Left lung (tissue), 10 donors: ENCODE data around the gene LEMD2. TPM values are rescaled to one million over a fixed set of nuclear protein-coding genes. Genes with fewer than 3 reads are reported as not detected.

Source experiments
- ATAC-seq: fragments of 200-7000 bp; cut with Tn5 transposase; one replicate; pipeline ENCODE4 v1.9.1; 2020; ENCODE audit warnings: moderate library complexity
- DNase-seq, 4 donors: peaks; one replicate each; pipeline ENCODE4 v3.0.0-alpha.2; 2013 to 2020
- H3K27ac ChIP-seq, 2 donors: fragments of 200-600 bp; sonication (generic) in 1 of 2; one replicate each; pipeline versions ENCODE4 v1.5.0 to v1.8.0; 2020 to 2021
- H3K27me3 ChIP-seq, 2 donors: fragments of 200-600 bp; sonication (generic) in 1 of 2; one replicate each; pipeline versions ENCODE4 v1.5.0 to v1.8.0; 2020 to 2021
- H3K36me3 ChIP-seq, 2 donors: fragments of 200-600 bp; sonication (generic) in 1 of 2; one replicate each; pipeline versions ENCODE4 v1.5.0 to v1.8.0; 2020 to 2021
- H3K4me1 ChIP-seq, 2 donors: fragments of 200-600 bp; one replicate each; pipeline ENCODE4 v1.8.0; 2021
- H3K4me3 ChIP-seq, 2 donors: fragments of 200-600 bp; sonication (generic) in 1 of 2; one replicate each; pipeline versions ENCODE4 v1.5.0 to v1.8.0; 2020 to 2021; ENCODE audit warnings: mild to moderate bottlenecking in 1 of 2
- H3K9me3 ChIP-seq, 2 donors: fragments of 200-600 bp; sonication (generic) in 1 of 2; one replicate each; pipeline versions ENCODE4 v1.5.0 to v1.8.0; 2020 to 2021
- CTCF ChIP-seq, 2 donors: fragments of 200-600 bp; sonication (generic) in 1 of 2; IDR thresholded peaks; one replicate each; pipeline versions ENCODE4 v1.5.0 to v1.8.0; 2021; ENCODE audit warnings: antibody characterized with exemption in 2 of 2
- intact Hi-C, 2 donors: fragments of 100-400 bp; cut with DNase I; formaldehyde crosslinking; loops; one replicate each; pipeline versions ENCODE4 v1.11.2 to v1.14.2; 2022
- polyA plus RNA-seq, 6 donors: library from polyadenylated mRNA; unstranded; fragments of 120-200 nt; gene quantifications; one replicate each; pipeline ENCODE4 v1.2.1, GENCODE V29; 2013; ENCODE audit not compliant: insufficient read length in 6 of 6
- total RNA-seq, 2 donors: library from RNA; stranded (reverse); fragmentation: NEBNext Ultra II Directional; extraction: Animal tissue kit (Norgen Biotek cat#: 25700); gene quantifications; one replicate each; pipeline ENCODE4 v1.2.1, GENCODE V29; 2021
- donor health status: DM: no; HTN: yes; CAD: no.
- donor health status: DM: no; HTN: no; CAD: no.

Gene LEMD2
- total and polyA plus RNA-seq, 8 donors, result 47.9 to 80.7 (median 69.6) TPM

DNA sequence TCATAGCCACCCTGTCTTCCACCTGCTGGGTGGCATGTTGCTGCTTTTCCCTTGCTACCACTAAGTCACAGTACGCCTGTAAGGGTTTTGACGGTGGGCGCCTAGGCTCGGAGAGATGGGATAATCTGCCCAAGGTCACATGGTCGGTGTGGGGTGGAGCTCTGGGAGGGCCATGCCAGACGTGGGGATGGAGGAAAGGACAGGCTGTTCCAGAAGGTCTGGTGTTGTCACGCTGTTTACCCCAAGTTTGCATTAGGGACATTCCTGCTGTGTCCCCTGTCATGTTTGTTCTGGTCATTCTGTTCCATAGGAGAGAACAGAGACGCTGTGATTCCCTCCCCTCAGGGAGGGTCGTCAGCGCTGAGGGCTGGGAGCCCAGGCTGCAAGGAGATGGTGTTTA is 58.3 kb downstream of the LEMD2 start:
- no peak for ATAC-seq
- intact Hi-C loops, result no loop called here
- DNase-seq, result no peak
- Histone ChIP-seq H3K36me3 (no peaks in the 10 kb centered on the region), H3K27ac (no peak overlapping the region), H3K4me1 (no peaks in the 10 kb centered on the region), H3K9me3 (no peaks in the 10 kb centered on the region), H3K27me3 (no peaks in the 10 kb centered on the region), H3K4me3 (no peak overlapping the region)
- no peak for TF ChIP-seq CTCF (IDR thresholded peaks at IDR 0.05)

DNA sequence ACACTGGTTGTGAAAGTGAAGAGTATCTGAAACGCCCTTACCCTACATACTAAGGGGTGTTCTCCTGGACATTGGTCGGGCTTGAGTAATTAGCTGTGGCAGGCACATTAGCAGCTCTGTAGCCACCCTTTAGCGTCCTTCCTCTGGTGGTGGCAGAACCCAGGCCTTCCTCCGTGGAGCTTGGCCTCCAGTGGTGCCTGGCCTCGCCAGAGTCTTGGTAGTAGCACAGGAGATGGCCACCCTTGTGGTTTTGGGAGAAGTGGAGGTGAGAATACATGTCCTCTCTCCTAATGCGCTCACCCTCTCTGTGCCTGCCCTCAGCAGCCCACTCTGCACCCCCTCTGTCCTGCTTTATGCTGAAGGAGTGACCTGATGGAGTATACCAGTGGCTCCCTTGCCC is 59.9 kb downstream of the LEMD2 start:
- no peaks in the 10 kb centered on the region for H3K36me3 ChIP-seq
- no peaks in the 10 kb centered on the region for H3K27me3 ChIP-seq
- no peaks in the 10 kb centered on the region for H3K4me1 ChIP-seq
- no peak for TF ChIP-seq CTCF (IDR thresholded peaks at IDR 0.05)
- no peak for DNase-seq
- H3K9me3 ChIP-seq, result no peaks in the 10 kb centered on the region
- H3K27ac ChIP-seq, result no peak overlapping the region
- no peak overlapping the region for H3K4me3 ChIP-seq
- intact Hi-C loops, result no loop called here
- ATAC-seq, result no peak

DNA sequence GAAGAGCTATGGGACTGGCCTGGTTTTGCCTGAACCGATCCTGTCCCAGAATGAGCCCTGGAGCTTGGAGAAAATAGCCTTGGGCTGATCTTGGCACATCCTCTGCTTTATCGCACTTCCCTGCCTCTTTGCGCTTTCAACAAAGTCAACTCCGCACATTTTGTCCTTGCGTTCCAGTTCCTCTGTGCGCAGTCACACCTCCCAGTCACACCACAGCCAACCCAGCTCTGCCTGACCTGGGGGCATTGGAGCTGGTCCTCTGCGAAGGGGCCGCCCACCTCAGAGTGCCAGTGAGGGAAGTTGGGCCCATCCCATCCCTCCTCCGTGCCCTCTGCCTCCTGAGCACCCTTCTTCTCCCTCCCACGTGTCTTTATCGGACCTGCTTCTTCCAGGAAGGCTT is 60.5 kb downstream of the LEMD2 start:
- Histone ChIP-seq H3K9me3 (no peaks in the 10 kb centered on the region), H3K36me3 (no peaks in the 10 kb centered on the region), H3K4me1 (peaks cover 0 to 3% of the 10 kb centered on the region in 2 donors), H3K4me3 (no peak overlapping the region), H3K27me3 (no peaks in the 10 kb centered on the region), H3K27ac (no peak overlapping the region)
- TF ChIP-seq CTCF (IDR thresholded peaks at IDR 0.05), result no peak
- intact Hi-C loops, result no loop called here
- no peak for DNase-seq
- ATAC-seq, result no peak

GRCh38 chr6:33727932-33728331 is 61.0 kb downstream of the LEMD2 start:
- TF ChIP-seq CTCF (IDR thresholded peaks at IDR 0.05), result no peak
- no peak for DNase-seq
- H3K4me1 ChIP-seq, result peaks cover 0 to 3% of the 10 kb centered on the region in 2 donors
- intact Hi-C loops, result no loop called here
- H3K9me3 ChIP-seq, result no peaks in the 10 kb centered on the region
- H3K36me3 ChIP-seq, result no peaks in the 10 kb centered on the region
- H3K27me3 ChIP-seq, result no peaks in the 10 kb centered on the region
- no peak overlapping the region for H3K4me3 ChIP-seq
- no peak overlapping the region for H3K27ac ChIP-seq
- ATAC-seq, result no peak

- no peak for DNase-seq
- Histone ChIP-seq H3K27ac (no peak overlapping the region), H3K27me3 (peaks cover 0 to 2% of the 10 kb centered on the region in 2 donors)
These were observed 61.8 kb downstream of the LEMD2 start for GRCh38 chr6:33727126-33727525.

More at GRCh38 chr6:33727126-33727525, 61.8 kb downstream of the LEMD2 start:
- no peak for ATAC-seq
- H3K4me3 ChIP-seq, result no peak overlapping the region
- TF ChIP-seq CTCF (IDR thresholded peaks at IDR 0.05), result no peak
- no peaks in the 10 kb centered on the region for H3K36me3 ChIP-seq
- peaks cover 0 to 3% of the 10 kb centered on the region in 2 donors for H3K4me1 ChIP-seq
- no peaks in the 10 kb centered on the region for H3K9me3 ChIP-seq
- intact Hi-C loops, result no loop called here
